Measurements from ENCODE around the gene ASRGL1. TPM values are rescaled to one million over a fixed set of nuclear protein-coding genes. Genes with fewer than 3 reads are reported as not detected.
A peak's percentile ranks its signal among the peaks of the same experiment; 100 is the strongest.

ASRGL1 gene
- polyA plus RNA-seq, 3 donors from 2014 or later = 3.2 to 11.2 (median 8.1) TPM

GRCh38 chr11:62391642-62392425, 54.6 kb downstream of the ASRGL1 start:
- Mint-ChIP-seq H3K4me1 (peaks cover 8 to 22% of the 10 kb centered on the region in 2 donors), H3K36me3 (no peaks in the 10 kb centered on the region), H3K27ac (no peak overlapping the region), H3K9me3 (no peaks in the 10 kb centered on the region), H3K27me3 (ENCODE audit: low read depth in 3 of 3) (peaks cover 0 to 5% (median 3%) of the 10 kb centered on the region in 3 donors), H3K4me3 (no peak overlapping the region)
- DNase-seq = no peak

DNA sequence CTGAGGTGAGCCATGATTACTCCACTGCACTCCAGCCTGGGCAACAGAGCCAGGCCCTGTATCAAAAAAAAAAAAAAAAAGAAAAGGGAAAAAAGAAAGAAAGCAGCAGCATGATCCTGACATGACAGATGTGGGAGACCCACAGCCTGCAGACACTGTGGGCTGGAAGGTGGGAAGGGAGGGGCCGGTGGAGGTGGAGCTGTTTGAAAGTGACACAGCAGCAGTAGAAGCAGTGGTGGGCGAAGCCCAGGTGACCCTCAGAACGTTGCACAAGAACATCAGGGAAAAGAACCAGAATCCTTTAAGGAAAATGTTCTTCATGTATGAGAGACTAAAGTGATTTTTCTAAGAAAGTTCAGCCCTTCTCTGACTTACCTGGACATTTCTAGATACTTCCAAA, 55.3 kb downstream of the ASRGL1 start:
- no peak overlapping the region for H3K4me3 Mint-ChIP-seq
- peaks cover 0 to 5% (median 3%) of the 10 kb centered on the region in 3 donors for H3K27me3 Mint-ChIP-seq (ENCODE audit: low read depth in 3 of 3)
- peaks cover 6 to 18% of the 10 kb centered on the region in 2 donors for H3K4me1 Mint-ChIP-seq
- peak overlapping the region in 1 of 6 donors; percentile 58 for H3K27ac Mint-ChIP-seq
- DNase-seq = no peak
- no peaks in the 10 kb centered on the region for H3K9me3 Mint-ChIP-seq
- H3K36me3 Mint-ChIP-seq = no peaks in the 10 kb centered on the region

DNA sequence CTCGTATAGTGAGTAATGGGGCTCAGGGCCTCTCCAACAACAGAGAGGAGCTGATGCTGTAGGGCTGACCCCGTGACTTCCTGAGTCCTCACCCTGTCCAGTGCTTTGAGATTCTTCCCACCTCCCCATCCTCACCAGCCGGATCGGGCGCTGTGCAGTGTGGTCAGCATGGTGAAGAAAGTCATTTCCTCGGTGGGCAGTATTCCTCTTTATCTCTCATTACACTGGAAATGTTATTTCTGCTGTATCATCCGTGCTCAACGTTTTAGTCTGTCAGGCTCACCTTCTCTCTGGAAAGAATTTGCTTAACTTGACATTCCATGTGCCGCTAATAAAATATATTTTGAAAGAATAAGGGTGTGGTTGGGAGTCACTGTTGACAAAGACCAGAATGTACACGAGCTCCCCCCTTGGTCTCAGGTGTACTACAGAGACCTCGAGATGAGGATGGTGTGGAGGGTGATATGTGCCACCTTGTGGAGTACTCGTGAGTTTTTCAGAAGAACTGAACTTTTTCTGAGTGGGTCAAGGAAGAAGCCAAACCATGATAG, 55.9 kb downstream of the ASRGL1 start:
- Mint-ChIP-seq H3K36me3 (no peaks in the 10 kb centered on the region), H3K9me3 (no peaks in the 10 kb centered on the region), H3K4me1 (peaks cover 2 to 20% of the 10 kb centered on the region in 2 donors), H3K27me3 (ENCODE audit: low read depth in 3 of 3) (peaks cover 0 to 5% (median 1%) of the 10 kb centered on the region in 3 donors), H3K27ac (peak overlapping the region in 2 of 6 donors; percentile 17 to 18), H3K4me3 (no peak overlapping the region)
- no peak for DNase-seq

GRCh38 chr11:62393735-62394134, 56.5 kb downstream of the ASRGL1 start:
- H3K27ac Mint-ChIP-seq = no peak overlapping the region
- no peaks in the 10 kb centered on the region for H3K36me3 Mint-ChIP-seq
- peaks cover 0 to 7% (median 1%) of the 10 kb centered on the region in 3 donors for H3K27me3 Mint-ChIP-seq (ENCODE audit: low read depth in 3 of 3)
- H3K9me3 Mint-ChIP-seq = no peaks in the 10 kb centered on the region
- DNase-seq = no peak
- no peak overlapping the region for H3K4me3 Mint-ChIP-seq
- H3K4me1 Mint-ChIP-seq = peaks cover 5 to 26% of the 10 kb centered on the region in 2 donors

- Mint-ChIP-seq H3K27me3 (ENCODE audit: low read depth in 3 of 3) (peaks cover 0 to 5% (median 1%) of the 10 kb centered on the region in 3 donors), H3K9me3 (no peaks in the 10 kb centered on the region), H3K27ac (peak overlapping the region in 1 of 6 donors; percentile 71), H3K4me1 (peaks cover 5 to 36% of the 10 kb centered on the region in 2 donors), H3K4me3 (no peak overlapping the region), H3K36me3 (no peaks in the 10 kb centered on the region)
- peak; percentile 50 to 58 (median 58) for DNase-seq
These were observed 57.7 kb downstream of the ASRGL1 start for GRCh38 chr11:62394825-62395538.

GRCh38 chr11:62395885-62396551, 58.8 kb downstream of the ASRGL1 start:
- no peaks in the 10 kb centered on the region for H3K9me3 Mint-ChIP-seq

DNA sequence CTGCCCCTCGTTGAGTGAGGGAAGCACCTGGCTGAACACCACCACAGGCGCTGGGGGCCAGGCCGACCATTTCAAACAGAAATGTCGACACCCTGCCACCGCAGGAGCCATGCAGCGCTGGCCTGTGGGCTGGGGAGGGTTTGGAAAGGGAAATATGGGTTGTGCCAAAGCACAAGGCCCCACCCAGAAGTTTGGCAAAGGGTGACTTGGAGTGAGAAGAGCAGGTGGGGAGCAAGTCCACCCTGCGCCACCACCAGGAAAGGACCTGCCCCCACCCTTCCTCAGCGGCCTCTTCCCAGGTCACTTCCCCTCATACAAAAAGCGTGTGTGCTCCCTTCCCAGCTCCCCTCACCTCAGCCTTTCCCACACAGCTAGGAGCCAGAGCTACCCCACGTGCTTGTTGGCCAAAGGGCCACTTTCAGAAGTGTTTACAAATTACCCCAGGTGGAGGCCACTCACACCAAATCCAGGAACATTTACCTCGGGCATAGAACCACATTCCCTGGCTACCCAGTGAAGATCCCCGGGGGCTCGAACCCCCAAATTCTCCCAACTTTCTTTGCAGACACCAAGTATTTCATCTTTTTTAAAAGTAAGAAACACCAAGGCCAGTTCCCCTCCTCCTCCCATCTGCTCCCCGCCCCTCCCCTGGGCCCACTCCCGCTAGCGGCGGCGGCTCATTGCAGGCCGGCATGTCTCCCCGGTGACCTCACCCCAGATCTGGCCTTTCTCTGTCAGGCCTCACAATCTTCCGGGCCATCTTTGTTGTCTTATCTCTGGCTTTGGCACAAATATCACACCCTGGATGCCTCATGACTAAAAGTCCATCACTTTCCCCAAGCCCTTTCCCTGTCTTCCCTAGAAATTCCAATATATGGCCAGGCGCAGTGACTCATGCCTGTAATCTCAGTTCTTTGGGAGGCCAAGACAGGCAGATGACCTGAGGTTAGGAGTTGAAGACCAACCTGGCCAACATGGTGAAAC, 61.1 kb downstream of the ASRGL1 start:
- Mint-ChIP-seq H3K4me3 (peak overlapping the region in 1 of 5 donors; percentile 11), H3K9me3 (no peaks in the 10 kb centered on the region), H3K27me3 (ENCODE audit: low read depth in 3 of 3) (peaks cover 0 to 2% (median 2%) of the 10 kb centered on the region in 3 donors), H3K4me1 (peaks cover 19 to 56% of the 10 kb centered on the region in 2 donors), H3K27ac (peak overlapping the region in 1 of 6 donors; percentile 68), H3K36me3 (no peaks in the 10 kb centered on the region)
- DNase-seq = no peak

More at GRCh38 chr11:62395885-62396551, 58.8 kb downstream of the ASRGL1 start:
- H3K4me3 Mint-ChIP-seq = no peak overlapping the region
- H3K36me3 Mint-ChIP-seq = no peaks in the 10 kb centered on the region
- no peak for DNase-seq
- peaks cover 0 to 2% (median 1%) of the 10 kb centered on the region in 3 donors for H3K27me3 Mint-ChIP-seq (ENCODE audit: low read depth in 3 of 3)
- peaks cover 5 to 37% of the 10 kb centered on the region in 2 donors for H3K4me1 Mint-ChIP-seq
- H3K27ac Mint-ChIP-seq = no peak overlapping the region

GRCh38 chr11:62399172-62399877, 62.1 kb downstream of the ASRGL1 start:
- Mint-ChIP-seq H3K9me3 (no peaks in the 10 kb centered on the region), H3K4me1 (peaks cover 19 to 56% of the 10 kb centered on the region in 2 donors), H3K36me3 (no peaks in the 10 kb centered on the region), H3K27ac (peak overlapping the region in 2 of 6 donors; percentile 27 to 59), H3K4me3 (peak overlapping the region in 1 of 5 donors; percentile 44), H3K27me3 (ENCODE audit: low read depth in 3 of 3) (peaks cover 0 to 4% (median 2%) of the 10 kb centered on the region in 3 donors)
- no peak for DNase-seq

DNA sequence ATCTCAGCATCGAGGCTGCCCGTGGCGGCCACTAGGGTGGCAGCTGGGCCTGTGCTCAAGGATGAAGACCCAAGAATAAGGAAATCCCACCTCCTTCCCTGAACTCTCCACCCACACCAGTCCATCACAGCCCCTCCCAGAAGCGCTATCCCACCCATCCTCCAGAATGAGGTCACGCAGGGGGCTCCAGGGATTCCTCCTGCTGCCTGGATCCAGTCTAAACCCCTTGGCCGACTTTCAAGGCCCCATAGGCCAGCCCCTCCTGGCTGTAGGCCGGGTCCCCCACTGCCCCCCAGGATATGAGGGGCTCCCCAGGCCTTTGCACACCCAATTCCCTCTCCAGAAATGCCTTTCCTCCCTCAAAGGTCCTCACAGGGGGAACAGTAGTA, 62.6 kb downstream of the ASRGL1 start:
- DNase-seq = no peak
- H3K27me3 Mint-ChIP-seq (ENCODE audit: low read depth in 3 of 3) = peaks cover 0 to 4% (median 2%) of the 10 kb centered on the region in 3 donors
- no peak overlapping the region for H3K4me3 Mint-ChIP-seq
- H3K36me3 Mint-ChIP-seq = no peaks in the 10 kb centered on the region
- H3K4me1 Mint-ChIP-seq = peaks cover 19 to 51% of the 10 kb centered on the region in 2 donors
- no peaks in the 10 kb centered on the region for H3K9me3 Mint-ChIP-seq
- peak overlapping the region in 1 of 6 donors; percentile 21 for H3K27ac Mint-ChIP-seq

DNA sequence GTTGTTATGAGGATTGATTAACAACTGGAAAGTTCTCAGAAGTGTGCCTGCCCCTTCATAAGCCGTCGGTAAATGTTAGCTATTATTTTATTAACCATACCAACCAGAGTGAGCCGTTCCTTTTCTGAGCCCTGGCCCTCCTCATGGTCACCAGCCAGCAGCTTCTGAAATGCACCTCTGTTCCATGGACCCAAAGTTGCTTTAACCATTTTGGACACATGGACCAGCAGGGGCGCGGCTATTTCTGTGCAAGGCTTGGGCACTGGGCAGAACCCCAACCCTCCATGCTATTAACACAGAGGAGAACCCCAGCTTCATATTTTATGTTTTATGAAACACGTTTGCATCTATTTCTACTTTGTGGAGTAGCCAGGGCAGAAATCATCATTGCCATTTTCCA, 63.0 kb downstream of the ASRGL1 start:
- Mint-ChIP-seq H3K4me1 (peaks cover 19 to 48% of the 10 kb centered on the region in 2 donors), H3K9me3 (no peaks in the 10 kb centered on the region), H3K27ac (no peak overlapping the region), H3K4me3 (no peak overlapping the region), H3K27me3 (ENCODE audit: low read depth in 3 of 3) (peaks cover 0 to 6% (median 2%) of the 10 kb centered on the region in 3 donors), H3K36me3 (no peaks in the 10 kb centered on the region)
- no peak for DNase-seq

DNA sequence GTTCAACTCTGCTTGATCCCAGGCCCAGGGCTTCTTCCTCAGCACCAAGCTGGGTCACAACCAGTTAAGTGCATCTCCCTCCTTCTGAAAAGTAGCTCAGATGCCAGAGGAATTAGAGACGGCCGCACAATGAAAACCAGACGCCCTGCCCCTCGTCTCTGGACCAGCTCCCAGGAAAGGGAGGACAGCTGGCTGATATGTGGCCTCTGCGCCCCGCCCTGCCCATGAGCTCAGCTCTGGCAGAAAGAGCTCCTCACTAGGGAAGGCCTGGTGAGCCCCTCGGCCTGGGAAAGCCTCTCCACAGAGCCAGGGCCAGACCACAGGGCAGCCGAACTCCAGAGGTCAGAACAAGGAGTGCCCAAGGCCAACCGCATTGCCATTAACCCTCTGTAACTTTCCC, 63.5 kb downstream of the ASRGL1 start:
- Mint-ChIP-seq H3K9me3 (no peaks in the 10 kb centered on the region), H3K36me3 (no peaks in the 10 kb centered on the region), H3K4me1 (peaks cover 19 to 48% of the 10 kb centered on the region in 2 donors), H3K27ac (peak overlapping the region in 2 of 6 donors; percentile 29 to 56), H3K4me3 (no peak overlapping the region), H3K27me3 (ENCODE audit: low read depth in 3 of 3) (peaks cover 0 to 6% (median 2%) of the 10 kb centered on the region in 3 donors)
- DNase-seq = no peak

DNA sequence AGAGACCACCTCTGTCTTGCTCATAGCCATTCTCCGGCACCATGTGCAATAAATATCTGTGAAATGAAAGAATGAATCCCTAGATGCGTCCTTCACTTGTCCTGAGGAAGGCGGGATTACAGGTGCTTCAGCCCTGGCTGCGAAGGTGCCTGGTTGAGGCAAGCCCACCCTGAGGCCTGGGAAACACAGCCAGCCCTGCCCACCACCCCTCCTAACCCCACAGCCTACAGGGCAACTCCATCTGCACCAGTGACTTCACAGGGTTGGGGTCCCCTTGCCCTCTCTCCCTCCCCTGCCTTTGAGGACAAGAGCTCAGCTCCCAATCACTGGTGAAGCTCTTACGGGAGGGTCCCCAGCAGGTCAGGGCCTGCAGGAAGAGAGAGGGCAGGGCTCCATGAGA, 64.1 kb downstream of the ASRGL1 start:
- no peaks in the 10 kb centered on the region for H3K9me3 Mint-ChIP-seq
- peak overlapping the region; percentile 63 to 84 (median 73) for H3K4me3 Mint-ChIP-seq
- peaks cover 19 to 48% of the 10 kb centered on the region in 2 donors for H3K4me1 Mint-ChIP-seq
- no peak for DNase-seq
- no peaks in the 10 kb centered on the region for H3K36me3 Mint-ChIP-seq
- peak overlapping the region in 5 of 6 donors; percentile 5 to 85 (median 60) for H3K27ac Mint-ChIP-seq
- H3K27me3 Mint-ChIP-seq (ENCODE audit: low read depth in 3 of 3) = peaks cover 0 to 6% (median 2%) of the 10 kb centered on the region in 3 donors

Data from immature natural killer cell (primary cell).